ENCODE results near the gene HCN2. TPM values are rescaled to one million over a fixed set of nuclear protein-coding genes. Genes with fewer than 3 reads are reported as not detected.

HCN2 gene
- total RNA-seq, 1 experiment from 2014 or later: 1.5 TPM

DNA sequence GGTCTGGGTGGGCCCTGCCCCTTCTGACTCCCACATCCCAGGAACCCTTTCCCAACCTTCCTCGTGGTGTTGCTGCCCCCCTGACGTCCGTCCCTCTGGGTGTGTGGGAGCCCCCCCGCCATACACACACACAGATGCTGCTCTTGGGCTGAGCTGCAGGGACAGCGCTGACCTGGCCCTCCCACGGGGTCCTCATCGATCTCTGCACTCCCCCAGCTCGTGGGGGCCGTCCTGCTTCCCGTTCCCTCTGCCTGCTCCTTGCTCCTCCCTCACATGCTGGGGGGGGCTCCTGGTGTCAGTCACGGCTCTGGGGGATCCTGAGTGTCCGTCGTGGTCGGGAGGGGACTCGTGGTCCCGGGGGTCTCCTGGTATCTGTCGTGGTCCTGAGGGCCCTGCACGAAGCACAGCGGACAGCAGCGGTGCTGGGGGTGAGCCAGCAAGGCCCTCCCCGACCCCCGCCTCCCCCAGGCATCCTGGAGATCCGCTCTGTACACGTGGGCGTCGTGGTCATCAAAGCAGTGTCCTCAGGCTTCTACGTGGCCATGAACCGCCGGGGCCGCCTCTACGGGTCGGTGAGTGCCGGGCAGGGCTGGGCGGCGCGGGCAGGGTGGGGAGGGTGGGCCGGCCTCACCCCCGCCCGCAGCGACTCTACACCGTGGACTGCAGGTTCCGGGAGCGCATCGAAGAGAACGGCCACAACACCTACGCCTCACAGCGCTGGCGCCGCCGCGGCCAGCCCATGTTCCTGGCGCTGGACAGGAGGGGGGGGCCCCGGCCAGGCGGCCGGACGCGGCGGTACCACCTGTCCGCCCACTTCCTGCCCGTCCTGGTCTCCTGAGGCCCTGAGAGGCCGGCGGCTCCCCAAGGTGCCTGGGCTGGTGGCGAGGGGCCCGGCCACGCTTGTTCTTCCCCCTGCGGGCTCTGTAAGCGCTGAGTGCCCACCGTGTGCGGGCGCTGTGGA is 53.4 kb downstream of the HCN2 start:
- H3K9me3 ChIP-seq (ENCODE audit: insufficient read depth, low read depth): no peaks in the 10 kb centered on the region
- H3K27ac ChIP-seq: no peak overlapping the region
- DNase-seq: no peak
- H3K9me2 ChIP-seq (ENCODE audit: insufficient read depth): no peaks in the 10 kb centered on the region
- H3F3A ChIP-seq (ENCODE audit: insufficient read depth, low read depth): peaks cover 6% of the 10 kb centered on the region; the same call in 1 of the 2 replicates
- H3K4me3 ChIP-seq: no peak overlapping the region
- H3K4me2 ChIP-seq: no peak overlapping the region
- H3K27me3 ChIP-seq (ENCODE audit: insufficient read depth, low read depth): no peaks in the 10 kb centered on the region
- no peaks in the 10 kb centered on the region for H3K36me3 ChIP-seq (ENCODE audit: low read depth)
- no peaks in the 10 kb centered on the region for H4K20me1 ChIP-seq (ENCODE audit: insufficient read depth)
- no TSS peak for BruUV-seq (replicated peaks)
- intact Hi-C loops (cut with micrococcal nuclease; ENCODE audit: unreplicated experiment): no loop called here
- peaks cover 10% of the 10 kb centered on the region for H3K4me1 ChIP-seq (replicated peaks; ENCODE audit: insufficient read depth)
- H2AFZ ChIP-seq: no peak overlapping the region
- CTCF ChIA-PET: no interaction called here
- TF ChIP-seq, protein P1, sequence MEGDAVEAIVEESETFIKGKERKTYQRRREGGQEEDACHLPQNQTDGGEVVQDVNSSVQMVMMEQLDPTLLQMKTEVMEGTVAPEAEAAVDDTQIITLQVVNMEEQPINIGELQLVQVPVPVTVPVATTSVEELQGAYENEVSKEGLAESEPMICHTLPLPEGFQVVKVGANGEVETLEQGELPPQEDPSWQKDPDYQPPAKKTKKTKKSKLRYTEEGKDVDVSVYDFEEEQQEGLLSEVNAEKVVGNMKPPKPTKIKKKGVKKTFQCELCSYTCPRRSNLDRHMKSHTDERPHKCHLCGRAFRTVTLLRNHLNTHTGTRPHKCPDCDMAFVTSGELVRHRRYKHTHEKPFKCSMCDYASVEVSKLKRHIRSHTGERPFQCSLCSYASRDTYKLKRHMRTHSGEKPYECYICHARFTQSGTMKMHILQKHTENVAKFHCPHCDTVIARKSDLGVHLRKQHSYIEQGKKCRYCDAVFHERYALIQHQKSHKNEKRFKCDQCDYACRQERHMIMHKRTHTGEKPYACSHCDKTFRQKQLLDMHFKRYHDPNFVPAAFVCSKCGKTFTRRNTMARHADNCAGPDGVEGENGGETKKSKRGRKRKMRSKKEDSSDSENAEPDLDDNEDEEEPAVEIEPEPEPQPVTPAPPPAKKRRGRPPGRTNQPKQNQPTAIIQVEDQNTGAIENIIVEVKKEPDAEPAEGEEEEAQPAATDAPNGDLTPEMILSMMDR (conservative IDR thresholded peaks at IDR 0.05): no peak
- no peak for TF ChIP-seq EZH2 (IDR thresholded peaks at IDR 0.05; ENCODE audit: low read depth)
- H3K79me2 ChIP-seq (ENCODE audit: low read depth): no peaks in the 10 kb centered on the region
- POLR2A ChIA-PET (ENCODE audit: unreplicated experiment): no interaction called here

DNA sequence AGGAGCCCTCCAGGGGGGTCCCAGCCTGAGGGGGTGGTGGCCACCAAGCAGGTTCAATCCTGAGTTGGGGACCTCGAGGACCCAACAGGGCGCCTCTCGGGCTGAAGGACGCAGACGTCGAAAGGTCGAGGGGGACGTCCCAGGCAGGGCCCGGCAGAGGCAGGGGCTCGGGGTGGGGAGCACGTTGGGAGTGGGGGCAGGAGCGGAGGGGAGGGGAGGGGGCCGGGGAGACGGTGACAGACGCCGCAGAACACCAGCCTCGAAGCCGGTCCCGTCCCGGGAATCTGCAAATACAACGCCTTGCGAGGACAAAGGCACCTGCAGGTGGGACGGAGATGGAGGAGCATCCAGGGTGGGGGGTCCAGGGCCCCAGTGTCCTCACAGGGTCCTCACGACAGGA is 54.1 kb downstream of the HCN2 start:
- TF ChIP-seq EZH2 (IDR thresholded peaks at IDR 0.05; ENCODE audit: low read depth): no peak
- TF ChIP-seq, protein P1 (conservative IDR thresholded peaks at IDR 0.05): no peak
- Histone ChIP-seq H3K27me3 (ENCODE audit: insufficient read depth, low read depth) (no peaks in the 10 kb centered on the region), H3F3A (ENCODE audit: insufficient read depth, low read depth) (peaks cover 6% of the 10 kb centered on the region; the same call in 1 of the 2 replicates), H2AFZ (no peak overlapping the region), H3K4me2 (no peak overlapping the region), H3K9me3 (ENCODE audit: insufficient read depth, low read depth) (no peaks in the 10 kb centered on the region), H4K20me1 (ENCODE audit: insufficient read depth) (no peaks in the 10 kb centered on the region), H3K36me3 (ENCODE audit: low read depth) (no peaks in the 10 kb centered on the region), H3K4me3 (no peak overlapping the region), H3K9me2 (ENCODE audit: insufficient read depth) (no peaks in the 10 kb centered on the region), H3K4me1 (replicated peaks; ENCODE audit: insufficient read depth) (peaks cover 7% of the 10 kb centered on the region), H3K79me2 (ENCODE audit: low read depth) (no peaks in the 10 kb centered on the region), H3K27ac (no peak overlapping the region)
- DNase-seq: no peak
- no TSS peak for BruUV-seq (replicated peaks)
- POLR2A ChIA-PET (ENCODE audit: unreplicated experiment): no interaction called here
- intact Hi-C loops (cut with micrococcal nuclease; ENCODE audit: unreplicated experiment): no loop called here
- CTCF ChIA-PET: no interaction called here

DNA sequence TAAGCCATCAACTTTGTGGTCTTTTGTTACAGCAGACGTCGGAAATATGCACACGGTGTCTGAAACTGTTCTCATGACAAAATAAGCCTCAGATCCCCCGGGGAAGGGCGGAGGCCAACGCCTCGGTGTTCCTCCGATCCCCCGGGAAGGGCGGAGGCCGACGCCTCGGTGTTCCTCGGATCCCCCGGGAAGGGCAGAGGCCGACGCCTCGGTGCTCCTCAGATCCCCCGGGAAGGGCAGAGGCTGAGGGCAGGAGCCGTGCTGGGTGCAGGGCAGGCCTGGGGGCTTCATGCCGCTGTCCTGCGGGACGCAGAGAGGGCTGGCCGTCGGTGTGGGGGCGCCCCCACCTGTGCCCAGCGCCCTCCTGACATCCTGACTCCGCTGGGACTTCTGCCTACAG is 54.7 kb downstream of the HCN2 start:
- ChIA-PET POLR2A (ENCODE audit: unreplicated experiment) (no interaction called here), CTCF (no interaction called here)
- Histone ChIP-seq H3F3A (ENCODE audit: insufficient read depth, low read depth) (peaks cover 6% of the 10 kb centered on the region; the same call in 1 of the 2 replicates), H3K9me3 (ENCODE audit: insufficient read depth, low read depth) (no peaks in the 10 kb centered on the region), H3K27me3 (ENCODE audit: insufficient read depth, low read depth) (no peaks in the 10 kb centered on the region), H3K4me1 (replicated peaks; ENCODE audit: insufficient read depth) (peaks cover under 1% of the 10 kb centered on the region), H3K4me3 (no peak overlapping the region), H3K9me2 (ENCODE audit: insufficient read depth) (no peaks in the 10 kb centered on the region), H3K4me2 (no peak overlapping the region), H3K36me3 (ENCODE audit: low read depth) (no peaks in the 10 kb centered on the region), H4K20me1 (ENCODE audit: insufficient read depth) (0 out of 2 replicates have a peak, but pooled peaks cover 2% of the 10 kb centered on the region), H2AFZ (no peak overlapping the region), H3K27ac (no peak overlapping the region), H3K79me2 (ENCODE audit: low read depth) (no peaks in the 10 kb centered on the region)
- BruUV-seq (replicated peaks): no TSS peak
- no peak for DNase-seq
- intact Hi-C loops (cut with micrococcal nuclease; ENCODE audit: unreplicated experiment): no loop called here
- TF ChIP-seq EZH2 (IDR thresholded peaks at IDR 0.05; ENCODE audit: low read depth): no peak
- TF ChIP-seq, protein P1 (conservative IDR thresholded peaks at IDR 0.05): no peak

Data from PC-9 (cell line).